Medulla oblongata (tissue), 1 donor: ENCODE results near the gene RCVRN.
"Not testable (repeated sequence)": the region's sequence is repeated elsewhere in the genome, so short reads cannot be mapped to it uniquely, and the experiment has no call there.

Source experiments
- DNase-seq: peaks from one replicate; pipeline ENCODE4 v3.0.0-alpha.2; 2015; ENCODE audit errors: extremely low spot score

The RCVRN gene

GRCh38 chr17:9922012-9922848, 17.2 kb upstream of the RCVRN start:
- DNase-seq = no peak

- not testable (repeated sequence) for DNase-seq
Measured at GRCh38 chr17:9921216-9921615, 16.1 kb upstream of the RCVRN start.

GRCh38 chr17:9918804-9919352, 13.8 kb upstream of the RCVRN start:
- DNase-seq = no peak

GRCh38 chr17:9918352-9918751, 13.3 kb upstream of the RCVRN start:
- DNase-seq = no peak

- no peak for DNase-seq
Measured at GRCh38 chr17:9917801-9918200, 12.7 kb upstream of the RCVRN start.

GRCh38 chr17:9917131-9917530, 12.1 kb upstream of the RCVRN start:
- DNase-seq = no peak

- no peak for DNase-seq
Measured at GRCh38 chr17:9916108-9916507, 11.0 kb upstream of the RCVRN start.

GRCh38 chr17:9913476-9913875, 8.4 kb upstream of the RCVRN start:
- no peak for DNase-seq

- DNase-seq = no peak
Measured at GRCh38 chr17:9912121-9913099, 7.3 kb upstream of the RCVRN start.

GRCh38 chr17:9911089-9911488, 6.0 kb upstream of the RCVRN start:
- DNase-seq = no peak

GRCh38 chr17:9908649-9909042, 3.6 kb upstream of the RCVRN start:
- no peak for DNase-seq

GRCh38 chr17:9907883-9908648, 3.0 kb upstream of the RCVRN start:
- DNase-seq = no peak

GRCh38 chr17:9907131-9907530, 2.1 kb upstream of the RCVRN start:
- no peak for DNase-seq

GRCh38 chr17:9906616-9907015, 1.5 kb upstream of the RCVRN start:
- no peak for DNase-seq

- peak; percentile 39 for DNase-seq
Measured at GRCh38 chr17:9905902-9906301, 831 bp upstream of the RCVRN start.

- no peak for DNase-seq
Measured at GRCh38 chr17:9904277-9905077, 594 bp downstream of the RCVRN start.

- no peak for DNase-seq
Measured at GRCh38 chr17:9902120-9902519, 3.0 kb downstream of the RCVRN start.

GRCh38 chr17:9900784-9901183, 4.3 kb downstream of the RCVRN start:
- no peak for DNase-seq

GRCh38 chr17:9900044-9900594, 5.0 kb downstream of the RCVRN start:
- DNase-seq = no peak

- DNase-seq = no peak
Measured at GRCh38 chr17:9899280-9900043, 5.6 kb downstream of the RCVRN start.
